GM13976 (cell line): Measurements from ENCODE around the gene EIF4G1.

Experiments
- DNase-seq: peaks from one replicate; pipeline ENCODE4 v3.0.0; 2012; ENCODE audit warnings: low spot score
- in situ Hi-C: fragments of 300-500 bp; cut with MboI; formaldehyde crosslinking; loops from one replicate; pipeline ENCODE4 v1.12.0; 2022; ENCODE audit warnings: low sequenced_read_pairs, mixed read lengths, inconsistent platforms; ENCODE audit not compliant: unreplicated experiment
- TF ChIP-seq, protein P1 (sequence below): IDR thresholded peaks from 2 replicates; pipeline ENCODE4 v1.5.1; 2012; ENCODE audit warnings: borderline replicate concordance, mild to moderate bottlenecking; ENCODE audit not compliant: insufficient read depth; ENCODE audit errors: extremely low read depth, missing control alignments, control extremely low read depth

EIF4G1 gene

DNA sequence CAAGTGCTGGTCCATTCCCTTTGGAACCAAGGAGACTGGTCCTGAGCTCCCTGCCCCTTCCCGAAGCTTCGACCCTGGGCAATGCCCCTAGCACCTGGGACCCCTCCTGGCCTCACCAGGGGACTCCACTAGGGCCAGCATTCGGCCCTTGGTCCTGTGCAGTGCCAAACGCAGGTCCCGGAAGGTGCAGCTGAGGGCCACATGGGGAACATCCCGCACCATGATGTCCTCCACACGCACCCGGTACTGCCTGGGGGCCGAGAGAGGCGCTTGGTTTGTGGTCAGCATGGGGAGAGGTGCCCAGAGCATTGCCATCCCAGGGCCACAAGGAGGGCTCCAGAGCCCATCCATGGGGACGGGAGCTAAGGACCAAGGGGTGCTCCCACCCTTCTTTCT is 39.1 kb downstream of the EIF4G1 start:
- DNase-seq = no peak
- TF ChIP-seq, protein P1, sequence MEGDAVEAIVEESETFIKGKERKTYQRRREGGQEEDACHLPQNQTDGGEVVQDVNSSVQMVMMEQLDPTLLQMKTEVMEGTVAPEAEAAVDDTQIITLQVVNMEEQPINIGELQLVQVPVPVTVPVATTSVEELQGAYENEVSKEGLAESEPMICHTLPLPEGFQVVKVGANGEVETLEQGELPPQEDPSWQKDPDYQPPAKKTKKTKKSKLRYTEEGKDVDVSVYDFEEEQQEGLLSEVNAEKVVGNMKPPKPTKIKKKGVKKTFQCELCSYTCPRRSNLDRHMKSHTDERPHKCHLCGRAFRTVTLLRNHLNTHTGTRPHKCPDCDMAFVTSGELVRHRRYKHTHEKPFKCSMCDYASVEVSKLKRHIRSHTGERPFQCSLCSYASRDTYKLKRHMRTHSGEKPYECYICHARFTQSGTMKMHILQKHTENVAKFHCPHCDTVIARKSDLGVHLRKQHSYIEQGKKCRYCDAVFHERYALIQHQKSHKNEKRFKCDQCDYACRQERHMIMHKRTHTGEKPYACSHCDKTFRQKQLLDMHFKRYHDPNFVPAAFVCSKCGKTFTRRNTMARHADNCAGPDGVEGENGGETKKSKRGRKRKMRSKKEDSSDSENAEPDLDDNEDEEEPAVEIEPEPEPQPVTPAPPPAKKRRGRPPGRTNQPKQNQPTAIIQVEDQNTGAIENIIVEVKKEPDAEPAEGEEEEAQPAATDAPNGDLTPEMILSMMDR = no peak
- in situ Hi-C loops = no loop called here

DNA sequence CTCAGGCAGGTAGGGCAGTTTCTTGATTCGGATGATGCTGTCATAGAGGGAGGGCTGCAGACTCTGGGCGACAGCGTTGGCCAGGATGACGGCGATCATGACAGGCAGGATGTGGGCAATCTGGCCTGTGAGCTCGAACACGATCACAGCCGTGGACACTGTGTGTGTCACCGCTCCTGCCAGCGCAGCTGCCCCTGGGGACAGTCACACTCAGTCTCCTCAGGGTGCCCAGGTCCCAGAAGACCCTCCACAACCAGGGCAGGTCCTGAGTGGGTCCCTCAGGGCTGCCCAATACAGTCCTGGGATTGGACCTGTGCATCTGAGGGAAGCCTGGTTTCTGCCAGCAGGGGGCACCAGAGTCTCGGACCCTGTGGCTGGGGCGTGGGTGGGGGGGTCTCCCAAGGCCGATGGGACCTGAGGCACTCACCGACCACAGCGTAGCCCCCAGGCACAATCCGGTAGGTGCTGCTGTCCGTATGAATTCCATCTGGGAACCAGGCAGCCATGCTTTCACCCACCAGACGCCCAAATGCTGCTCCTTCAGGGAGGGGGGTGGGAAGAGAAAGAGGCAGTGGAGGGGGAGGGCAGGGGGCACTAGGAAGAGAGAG is 39.8 kb downstream of the EIF4G1 start:
- TF ChIP-seq, protein P1 = peak; percentile 82
- peak; percentile 87 for DNase-seq
- in situ Hi-C loops = no loop called here

DNA sequence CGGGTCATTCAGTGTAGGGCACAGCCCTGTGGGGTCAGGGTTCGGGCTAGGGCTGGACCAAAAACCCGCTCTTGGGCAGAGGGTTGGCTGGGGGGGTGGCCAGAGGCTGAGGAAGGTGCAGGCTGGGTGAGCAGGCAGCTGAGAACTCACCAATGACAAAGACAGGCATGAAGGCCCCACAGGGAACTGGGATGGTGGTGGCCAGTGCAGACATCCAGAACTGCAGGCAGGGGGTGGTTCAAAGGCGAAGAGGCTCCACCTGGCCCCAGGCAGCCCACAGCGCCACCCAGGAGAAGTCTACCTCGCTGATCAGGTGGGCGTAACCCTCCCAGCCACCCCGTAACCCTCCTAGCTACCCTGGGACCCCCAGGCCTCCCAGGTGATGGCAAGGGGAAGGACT is 40.3 kb downstream of the EIF4G1 start:
- in situ Hi-C loops = no loop called here
- TF ChIP-seq, protein P1 = no peak
- DNase-seq = no peak

DNA sequence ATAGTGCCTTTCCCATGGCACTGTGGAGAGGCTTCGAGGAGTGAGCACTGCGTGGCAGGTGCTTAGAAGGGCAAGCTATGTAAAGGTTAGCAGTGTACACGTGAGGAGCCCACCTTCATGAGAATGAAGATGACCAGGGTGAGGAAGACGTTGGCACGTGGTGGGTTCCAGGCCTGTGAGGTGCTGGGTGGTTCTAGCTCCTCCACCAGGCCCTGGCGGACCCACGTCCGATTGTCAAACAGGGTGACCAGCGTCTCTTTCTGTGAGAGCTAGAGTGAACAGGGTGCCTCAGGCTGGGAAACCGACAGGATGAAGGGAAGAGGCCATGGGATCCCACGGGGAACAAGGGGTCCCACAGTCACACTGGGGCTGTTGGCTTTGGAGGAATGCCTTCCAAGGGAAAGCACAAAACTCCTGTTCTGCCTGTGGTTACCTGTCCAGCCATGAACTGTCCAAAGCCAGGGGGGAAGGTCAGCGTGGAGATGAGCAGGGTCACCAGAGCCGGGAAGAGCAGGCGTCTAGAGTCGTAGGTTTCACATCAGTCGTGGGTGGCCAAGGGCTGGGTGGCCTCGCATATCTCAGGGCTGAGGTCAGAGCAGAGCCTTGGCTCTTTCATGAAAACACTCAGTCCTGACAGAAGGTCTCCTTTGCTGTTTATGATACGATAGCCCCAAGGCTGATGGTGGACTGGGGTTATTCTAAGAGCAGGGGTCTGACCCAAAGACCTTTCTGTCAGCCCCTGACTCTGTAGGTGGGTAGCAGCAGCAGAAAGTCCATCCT is 41.0 kb downstream of the EIF4G1 start:
- no peak for DNase-seq
- in situ Hi-C loops = no loop called here
- TF ChIP-seq, protein P1 = no peak

DNA sequence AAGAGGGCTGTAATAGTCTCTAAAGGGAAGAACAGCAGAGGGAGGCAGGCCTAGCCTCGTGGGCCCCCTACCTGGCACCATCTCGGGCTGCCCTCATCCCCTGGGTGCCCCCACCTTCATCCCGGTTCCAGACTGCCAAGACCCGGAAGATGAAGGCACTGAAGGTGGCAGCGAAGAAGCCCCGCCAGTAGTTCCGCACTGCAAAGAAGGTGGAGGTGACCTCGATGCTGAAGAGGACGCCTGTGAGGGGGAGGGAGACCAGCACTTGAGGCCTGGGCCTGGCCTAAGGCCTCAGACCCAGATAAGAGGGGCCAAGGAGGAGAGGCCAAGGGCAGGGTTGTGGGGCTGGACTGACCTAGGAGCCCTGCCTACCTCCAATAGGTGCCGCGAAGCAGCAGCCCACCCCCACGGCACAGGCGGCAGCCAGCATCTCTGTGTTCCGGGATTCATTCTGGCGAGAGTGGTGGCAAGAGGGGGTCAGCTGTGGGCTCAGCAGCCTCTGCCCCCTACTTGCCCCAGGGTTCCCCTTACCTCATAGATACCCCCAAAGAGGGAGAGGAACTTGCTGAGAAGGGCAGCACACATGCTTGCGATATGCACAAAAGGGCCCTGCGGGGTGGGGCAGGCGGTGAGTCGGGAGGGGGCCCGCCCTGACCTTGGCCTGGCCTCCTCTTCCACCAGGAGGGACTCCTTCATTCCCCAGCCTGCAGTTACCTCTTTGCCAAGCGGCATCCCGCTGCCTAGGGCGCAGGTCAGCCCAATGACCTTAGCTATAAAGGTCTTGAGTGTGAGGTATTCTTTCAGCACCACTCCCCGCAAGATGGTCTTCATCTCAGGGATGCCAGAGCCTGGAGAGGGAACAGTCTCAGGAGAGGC is 43.1 kb downstream of the EIF4G1 start:
- DNase-seq = no peak
- in situ Hi-C loops = no loop called here
- TF ChIP-seq, protein P1 = no peak

DNA sequence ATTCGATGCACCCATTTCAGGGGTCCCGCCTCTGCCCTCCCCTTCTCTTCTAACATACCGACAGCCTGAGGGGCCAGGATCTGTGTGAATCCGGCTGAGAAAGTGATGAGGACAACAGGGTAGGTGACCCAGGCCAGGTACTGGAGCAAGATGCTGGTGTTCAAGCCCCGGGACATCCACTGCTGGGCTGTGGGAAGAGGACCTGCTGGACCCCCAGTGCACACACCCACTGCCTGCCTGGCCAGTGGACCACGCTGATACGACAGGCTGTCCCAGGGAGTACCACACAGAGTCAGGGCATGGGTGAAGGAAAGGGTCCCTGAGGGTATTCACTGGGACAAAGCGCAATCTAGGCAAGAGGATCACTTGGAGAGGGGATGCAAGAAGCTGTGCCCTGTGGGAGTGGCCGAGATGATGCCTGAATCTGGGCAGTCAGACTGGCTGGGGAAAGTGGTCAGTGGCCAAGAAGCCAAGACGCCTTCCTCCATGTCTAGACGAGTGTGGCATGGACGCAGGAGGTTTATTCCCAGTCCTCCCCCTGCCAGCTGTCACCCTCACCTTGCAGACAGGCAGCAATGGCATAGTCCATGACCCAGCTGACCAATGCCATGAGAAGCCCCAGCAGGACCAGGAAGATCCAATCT is 43.8 kb downstream of the EIF4G1 start:
- in situ Hi-C loops = no loop called here
- TF ChIP-seq, protein P1 = no peak
- DNase-seq = no peak
